Peyer's patch (tissue), 4 donors: ENCODE results near the gene ADM2.

ENCODE experiments used
- POLR2A ChIP-seq, 2 donors: fragments of 450-650 bp; IDR thresholded peaks; one replicate each; pipeline ENCODE4 v1.5.1; 2017; ENCODE audit warnings: antibody characterized with exemption in 2 of 2, mild to moderate bottlenecking in 2 of 2, moderate library complexity in 2 of 2
- TF ChIP-seq, protein P1 (sequence below), 6 experiments: fragments of 450-650 bp in 4 of 6; fragments of 200-600 bp in 2 of 6; sonication (generic) in 1 of 6; IDR thresholded peaks; one replicate each; pipeline ENCODE4 v1.5.1; 2017 to 2019; ENCODE audit warnings: antibody characterized with exemption in 6 of 6, mild to moderate bottlenecking in 3 of 6, moderate library complexity in 1 of 6

DNA sequence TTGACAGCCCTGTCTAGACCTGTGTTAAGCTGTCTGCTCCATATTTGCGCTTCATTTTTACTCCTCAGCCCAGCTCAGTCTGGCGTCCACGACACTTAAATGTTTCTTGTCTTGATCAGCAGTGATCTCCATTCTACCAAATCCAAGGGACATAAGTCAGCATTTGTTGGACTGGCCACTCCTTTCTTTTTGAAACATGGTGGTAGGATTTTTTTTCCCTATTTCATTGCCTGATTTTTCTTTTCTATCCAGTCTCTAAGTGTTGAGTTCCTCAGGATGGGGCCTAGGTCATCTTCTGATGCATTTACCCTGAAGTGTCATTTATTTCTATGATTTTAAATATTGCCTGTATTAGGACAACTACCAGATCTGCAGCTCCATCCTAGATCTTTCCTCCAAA lies 27.6 kb downstream of the ADM2 start:
- TF ChIP-seq, protein P1, sequence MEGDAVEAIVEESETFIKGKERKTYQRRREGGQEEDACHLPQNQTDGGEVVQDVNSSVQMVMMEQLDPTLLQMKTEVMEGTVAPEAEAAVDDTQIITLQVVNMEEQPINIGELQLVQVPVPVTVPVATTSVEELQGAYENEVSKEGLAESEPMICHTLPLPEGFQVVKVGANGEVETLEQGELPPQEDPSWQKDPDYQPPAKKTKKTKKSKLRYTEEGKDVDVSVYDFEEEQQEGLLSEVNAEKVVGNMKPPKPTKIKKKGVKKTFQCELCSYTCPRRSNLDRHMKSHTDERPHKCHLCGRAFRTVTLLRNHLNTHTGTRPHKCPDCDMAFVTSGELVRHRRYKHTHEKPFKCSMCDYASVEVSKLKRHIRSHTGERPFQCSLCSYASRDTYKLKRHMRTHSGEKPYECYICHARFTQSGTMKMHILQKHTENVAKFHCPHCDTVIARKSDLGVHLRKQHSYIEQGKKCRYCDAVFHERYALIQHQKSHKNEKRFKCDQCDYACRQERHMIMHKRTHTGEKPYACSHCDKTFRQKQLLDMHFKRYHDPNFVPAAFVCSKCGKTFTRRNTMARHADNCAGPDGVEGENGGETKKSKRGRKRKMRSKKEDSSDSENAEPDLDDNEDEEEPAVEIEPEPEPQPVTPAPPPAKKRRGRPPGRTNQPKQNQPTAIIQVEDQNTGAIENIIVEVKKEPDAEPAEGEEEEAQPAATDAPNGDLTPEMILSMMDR (IDR thresholded peaks at IDR 0.05): no peak
- TF ChIP-seq POLR2A (IDR thresholded peaks at IDR 0.05): no peak
